ENCODE data around the gene SCAI.

SCAI gene

DNA sequence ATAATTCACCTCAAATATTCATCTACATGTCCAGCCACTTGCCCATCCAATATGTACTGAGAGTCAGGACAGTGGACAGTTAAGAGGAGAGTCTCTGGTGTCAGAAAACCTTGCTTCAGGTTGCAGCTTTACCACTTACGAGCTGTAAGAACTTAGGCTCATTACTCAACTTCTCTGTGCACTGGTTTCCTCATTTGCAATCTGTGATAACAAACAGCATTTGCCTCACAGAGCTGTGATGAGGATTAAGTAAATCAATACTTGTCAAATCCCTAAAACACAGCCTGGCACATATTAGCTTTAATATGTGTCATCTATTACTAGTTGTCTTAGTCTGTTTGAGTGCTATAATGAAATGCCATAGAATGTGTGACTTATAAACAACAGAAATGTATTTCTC, 211.0 kb downstream of the SCAI start:
- TF ChIP-seq, protein P1, sequence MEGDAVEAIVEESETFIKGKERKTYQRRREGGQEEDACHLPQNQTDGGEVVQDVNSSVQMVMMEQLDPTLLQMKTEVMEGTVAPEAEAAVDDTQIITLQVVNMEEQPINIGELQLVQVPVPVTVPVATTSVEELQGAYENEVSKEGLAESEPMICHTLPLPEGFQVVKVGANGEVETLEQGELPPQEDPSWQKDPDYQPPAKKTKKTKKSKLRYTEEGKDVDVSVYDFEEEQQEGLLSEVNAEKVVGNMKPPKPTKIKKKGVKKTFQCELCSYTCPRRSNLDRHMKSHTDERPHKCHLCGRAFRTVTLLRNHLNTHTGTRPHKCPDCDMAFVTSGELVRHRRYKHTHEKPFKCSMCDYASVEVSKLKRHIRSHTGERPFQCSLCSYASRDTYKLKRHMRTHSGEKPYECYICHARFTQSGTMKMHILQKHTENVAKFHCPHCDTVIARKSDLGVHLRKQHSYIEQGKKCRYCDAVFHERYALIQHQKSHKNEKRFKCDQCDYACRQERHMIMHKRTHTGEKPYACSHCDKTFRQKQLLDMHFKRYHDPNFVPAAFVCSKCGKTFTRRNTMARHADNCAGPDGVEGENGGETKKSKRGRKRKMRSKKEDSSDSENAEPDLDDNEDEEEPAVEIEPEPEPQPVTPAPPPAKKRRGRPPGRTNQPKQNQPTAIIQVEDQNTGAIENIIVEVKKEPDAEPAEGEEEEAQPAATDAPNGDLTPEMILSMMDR (IDR thresholded peaks at IDR 0.05) = no peak

DNA sequence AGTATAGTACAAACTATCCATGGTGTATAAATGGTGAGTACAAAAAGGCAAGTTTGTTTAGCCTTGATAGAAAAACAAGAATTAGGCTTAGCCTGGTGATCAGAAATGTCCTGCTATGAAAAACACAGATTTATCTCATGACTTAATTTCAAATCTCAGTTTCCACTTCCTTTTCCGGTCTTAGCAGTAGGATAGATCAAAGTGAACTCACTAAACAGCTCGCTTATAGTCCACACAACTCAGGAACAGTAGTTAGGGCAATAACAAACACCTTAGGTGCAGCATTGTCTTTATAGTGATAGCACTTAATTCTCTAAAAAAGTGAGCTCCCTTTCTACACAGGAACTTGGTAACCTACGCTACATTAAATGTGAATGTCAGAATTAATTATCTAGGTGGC, 213.9 kb downstream of the SCAI start:
- TF ChIP-seq, protein P1 (IDR thresholded peaks at IDR 0.05) = no peak

DNA sequence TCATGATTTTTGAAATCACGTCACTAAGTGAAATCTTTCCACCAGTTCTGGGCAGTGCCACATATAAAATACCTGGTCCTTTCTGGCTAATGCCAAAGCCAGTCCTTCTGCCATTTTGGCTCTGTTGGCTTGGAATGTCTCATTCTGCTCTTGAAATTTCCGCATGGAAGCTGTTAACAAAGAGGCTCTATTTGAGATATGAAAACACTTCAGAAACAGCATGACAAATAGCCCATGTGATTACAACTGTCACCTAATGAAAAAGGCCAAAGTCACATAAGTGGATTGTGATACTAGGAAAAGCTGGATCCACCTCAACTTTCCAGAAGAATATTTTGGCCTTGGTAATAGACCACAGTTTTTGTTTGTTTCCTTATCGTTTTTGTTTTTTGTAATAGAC, 215.2 kb downstream of the SCAI start:
- TF ChIP-seq, protein P1 (IDR thresholded peaks at IDR 0.05) = no peak

DNA sequence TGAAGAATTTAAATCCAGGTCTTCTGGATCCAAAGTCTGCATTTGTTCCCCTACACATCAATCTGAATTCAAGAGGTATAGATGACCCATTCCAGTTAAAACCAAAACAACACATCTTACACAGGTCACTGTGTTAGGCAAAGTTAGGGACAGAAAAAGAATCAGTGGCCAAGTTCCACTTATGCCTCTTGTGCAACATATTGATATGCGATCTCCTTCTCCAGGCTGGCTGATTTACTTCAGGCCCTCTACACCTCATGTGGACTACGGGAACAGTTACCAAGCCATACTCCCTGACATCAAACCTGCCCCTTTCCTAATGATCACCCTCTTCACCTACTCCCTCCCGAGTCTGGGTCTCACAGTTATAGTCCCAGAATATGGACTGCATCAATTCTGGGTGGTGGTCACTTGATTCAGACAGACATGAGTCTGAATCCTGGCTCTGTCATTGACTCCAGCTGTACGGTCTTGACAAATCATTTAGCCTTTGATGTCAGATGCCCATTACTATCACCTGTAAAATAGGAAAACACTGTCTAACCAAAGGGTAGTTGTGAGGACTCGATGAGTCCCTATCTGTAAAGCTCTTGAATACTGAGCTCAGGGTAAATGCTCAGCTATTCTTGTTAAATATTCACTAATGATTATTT, 228.4 kb downstream of the SCAI start:
- TF ChIP-seq, protein P1 (IDR thresholded peaks at IDR 0.05) = no peak

DNA sequence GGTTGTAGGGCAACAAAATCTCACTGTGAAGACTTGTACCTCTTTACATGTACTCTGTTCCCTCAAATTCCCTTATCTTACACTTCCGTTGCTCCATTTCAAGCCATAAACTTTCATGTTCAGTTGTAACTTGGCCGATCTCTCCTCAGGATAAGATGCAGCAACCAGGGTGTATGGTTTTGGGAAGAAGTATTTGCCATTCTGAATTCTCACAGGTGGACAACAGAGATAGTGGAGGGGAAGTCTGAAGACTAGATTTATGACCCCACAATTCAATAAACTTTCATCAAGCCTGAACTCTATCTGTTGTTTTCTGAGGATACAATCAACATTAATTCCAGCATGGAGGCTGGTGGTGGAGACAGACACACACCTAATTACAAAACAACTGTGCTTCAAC, 229.9 kb downstream of the SCAI start:
- TF ChIP-seq, protein P1 (IDR thresholded peaks at IDR 0.05) = no peak

DNA sequence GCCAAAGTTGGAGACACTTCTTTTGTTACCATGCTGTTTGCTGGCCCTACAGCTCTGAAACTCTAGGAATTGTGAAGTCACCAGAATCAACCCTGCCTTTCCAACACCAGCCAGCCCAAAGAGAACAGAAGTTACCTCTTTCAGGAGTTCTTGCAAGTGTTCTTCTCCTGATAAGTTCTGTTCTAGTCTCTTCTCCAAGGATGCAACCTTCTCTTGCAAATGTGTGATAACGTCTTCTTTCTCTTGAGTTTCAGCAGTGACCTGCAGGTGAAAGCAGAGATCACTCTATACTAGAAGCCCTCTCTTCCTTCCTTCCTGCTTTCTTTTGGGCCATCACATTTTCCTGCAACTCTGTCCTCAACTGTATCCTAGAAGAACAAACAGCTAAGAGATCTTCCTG, 231.6 kb downstream of the SCAI start:
- TF ChIP-seq, protein P1 (IDR thresholded peaks at IDR 0.05) = no peak

DNA sequence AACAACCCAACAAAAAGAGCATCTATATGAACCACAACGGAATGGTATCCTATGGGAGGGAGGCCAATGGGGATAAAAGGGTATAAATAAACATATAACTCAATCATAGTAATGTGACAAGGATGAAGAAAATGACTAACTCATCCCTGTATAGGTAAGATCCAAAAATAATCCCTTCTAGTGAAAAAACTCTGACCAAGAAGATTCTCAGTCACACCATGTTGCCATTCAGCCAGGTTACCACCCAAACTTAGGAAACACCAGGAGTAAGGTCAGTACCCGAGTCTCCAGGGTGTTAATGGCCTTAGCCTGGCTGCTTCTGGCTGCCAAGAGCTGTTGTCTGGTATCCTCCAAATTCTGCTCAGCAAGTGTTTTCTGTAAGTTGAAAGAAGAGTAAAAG, 235.2 kb downstream of the SCAI start:
- TF ChIP-seq, protein P1 (IDR thresholded peaks at IDR 0.05) = no peak

DNA sequence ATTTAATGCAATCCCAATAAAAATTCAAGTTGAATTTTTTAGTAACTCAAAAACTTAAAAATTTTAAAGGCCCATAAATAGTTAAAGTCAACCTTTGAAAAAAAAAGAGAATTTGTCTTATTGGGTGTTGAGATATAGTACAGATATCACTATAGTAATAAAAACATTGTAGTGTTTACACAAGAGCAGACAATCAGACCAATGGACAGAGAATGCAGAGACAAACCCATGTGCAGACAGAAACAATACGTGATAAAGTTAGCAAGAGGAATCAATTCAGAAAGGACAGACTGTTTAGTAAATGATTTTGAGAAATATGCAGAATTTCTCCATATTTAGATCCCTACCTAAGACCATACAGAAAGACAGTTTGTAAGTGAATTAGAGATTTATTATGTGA, 236.4 kb downstream of the SCAI start:
- TF ChIP-seq, protein P1 (IDR thresholded peaks at IDR 0.05) = no peak

All from LNCAP (cell line).